GM12873 (cell line): ENCODE data around the gene GBX1.
A peak's percentile ranks its signal among the peaks of the same experiment; 100 is the strongest.

ENCODE experiments used
- TF ChIP-seq, protein P1 (sequence below): IDR thresholded peaks from 2 replicates; pipeline ENCODE4 v1.5.1; 2012; ENCODE audit warnings: low read depth, mild to moderate bottlenecking, moderate library complexity, low read length, control low read depth; ENCODE audit not compliant: insufficient read depth; ENCODE audit errors: missing control alignments

GBX1 gene

DNA sequence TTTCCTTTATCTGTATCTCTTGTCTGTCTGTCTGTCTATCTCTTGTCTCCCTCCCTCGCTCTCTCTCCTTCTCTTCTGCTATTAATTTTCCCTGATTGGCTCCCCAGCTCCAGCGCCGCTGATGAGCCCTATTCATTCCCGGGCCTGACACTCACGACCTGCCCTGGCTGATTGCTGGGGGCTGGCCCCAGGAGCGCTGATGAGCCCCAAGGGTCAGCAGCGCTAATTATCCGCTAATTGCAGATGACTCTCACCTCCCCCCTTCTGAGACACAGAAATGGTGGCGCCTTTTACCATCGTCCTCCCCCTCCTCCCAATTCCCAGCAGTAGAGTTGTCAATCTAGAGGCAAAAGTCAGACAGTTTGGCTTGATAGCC lies 1.3 kb upstream of the GBX1 start:
- TF ChIP-seq, protein P1, sequence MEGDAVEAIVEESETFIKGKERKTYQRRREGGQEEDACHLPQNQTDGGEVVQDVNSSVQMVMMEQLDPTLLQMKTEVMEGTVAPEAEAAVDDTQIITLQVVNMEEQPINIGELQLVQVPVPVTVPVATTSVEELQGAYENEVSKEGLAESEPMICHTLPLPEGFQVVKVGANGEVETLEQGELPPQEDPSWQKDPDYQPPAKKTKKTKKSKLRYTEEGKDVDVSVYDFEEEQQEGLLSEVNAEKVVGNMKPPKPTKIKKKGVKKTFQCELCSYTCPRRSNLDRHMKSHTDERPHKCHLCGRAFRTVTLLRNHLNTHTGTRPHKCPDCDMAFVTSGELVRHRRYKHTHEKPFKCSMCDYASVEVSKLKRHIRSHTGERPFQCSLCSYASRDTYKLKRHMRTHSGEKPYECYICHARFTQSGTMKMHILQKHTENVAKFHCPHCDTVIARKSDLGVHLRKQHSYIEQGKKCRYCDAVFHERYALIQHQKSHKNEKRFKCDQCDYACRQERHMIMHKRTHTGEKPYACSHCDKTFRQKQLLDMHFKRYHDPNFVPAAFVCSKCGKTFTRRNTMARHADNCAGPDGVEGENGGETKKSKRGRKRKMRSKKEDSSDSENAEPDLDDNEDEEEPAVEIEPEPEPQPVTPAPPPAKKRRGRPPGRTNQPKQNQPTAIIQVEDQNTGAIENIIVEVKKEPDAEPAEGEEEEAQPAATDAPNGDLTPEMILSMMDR = no peak

DNA sequence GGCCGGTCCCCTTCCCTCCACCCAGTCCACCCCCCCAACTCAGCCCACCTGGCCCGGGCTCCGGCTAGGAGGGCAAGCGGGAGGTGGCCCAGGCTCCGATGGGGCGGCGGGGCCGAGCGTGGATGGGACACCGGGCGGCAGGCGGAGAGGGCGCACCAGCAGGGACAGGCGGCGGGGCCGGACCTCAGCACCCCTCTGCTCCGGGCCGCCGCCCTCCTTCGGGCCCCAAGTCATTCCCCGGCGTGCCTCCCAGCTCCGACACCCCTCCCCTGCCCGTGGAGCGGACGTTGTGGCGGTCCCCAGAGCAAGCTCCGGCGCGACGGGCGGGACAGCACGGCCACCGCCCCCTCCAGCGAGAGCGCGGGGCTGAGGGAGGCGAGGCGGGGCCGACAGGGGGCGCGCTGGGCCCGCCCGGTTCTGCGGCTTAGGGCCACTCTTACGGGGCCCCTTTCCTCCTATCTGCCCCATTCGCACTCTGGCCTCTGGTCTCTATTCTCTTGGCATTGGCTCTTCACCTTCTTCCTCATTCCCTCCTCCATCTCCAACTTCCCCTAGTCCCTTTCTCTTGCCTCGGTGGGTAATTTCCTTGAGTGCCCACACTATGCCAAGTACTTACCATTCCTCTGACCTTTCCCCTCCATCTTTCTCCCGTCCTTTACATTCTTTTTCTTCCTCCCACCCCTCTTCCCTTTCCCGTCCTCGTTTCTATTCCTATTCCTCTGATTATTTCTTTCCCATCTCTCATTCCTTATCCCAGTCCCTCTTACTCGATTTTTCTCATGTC lies 701 bp upstream of the GBX1 start:
- TF ChIP-seq, protein P1 = peak; percentile 75

DNA sequence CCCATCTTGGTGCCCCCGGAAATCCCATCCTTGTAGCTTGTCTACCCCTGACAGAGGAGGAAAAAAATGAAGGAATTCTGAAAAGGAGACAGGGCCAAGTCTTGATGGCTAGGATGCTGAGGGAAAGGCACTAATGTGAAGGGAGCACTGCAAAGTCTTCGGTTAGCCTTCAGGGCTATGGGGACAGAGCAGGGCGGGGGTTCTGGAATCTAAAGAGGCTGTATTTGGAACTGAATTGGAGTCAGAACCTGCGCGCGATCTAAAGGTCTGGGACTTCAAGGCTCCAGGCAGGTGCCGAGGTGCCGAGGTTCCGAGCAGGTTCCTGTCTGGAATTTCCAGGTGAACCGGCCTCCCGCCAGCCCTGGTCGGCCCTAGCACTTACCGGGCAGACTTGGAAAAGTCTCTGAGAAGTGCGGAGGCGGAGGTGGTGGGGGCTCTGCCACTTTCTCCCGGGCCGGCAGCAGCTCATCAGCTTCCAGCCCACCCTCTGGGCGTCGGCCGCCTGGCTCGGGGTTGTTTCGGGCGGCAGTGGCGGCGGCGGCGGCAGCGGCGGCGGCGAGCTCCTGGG lies 781 bp downstream of the GBX1 start:
- TF ChIP-seq, protein P1 = no peak

DNA sequence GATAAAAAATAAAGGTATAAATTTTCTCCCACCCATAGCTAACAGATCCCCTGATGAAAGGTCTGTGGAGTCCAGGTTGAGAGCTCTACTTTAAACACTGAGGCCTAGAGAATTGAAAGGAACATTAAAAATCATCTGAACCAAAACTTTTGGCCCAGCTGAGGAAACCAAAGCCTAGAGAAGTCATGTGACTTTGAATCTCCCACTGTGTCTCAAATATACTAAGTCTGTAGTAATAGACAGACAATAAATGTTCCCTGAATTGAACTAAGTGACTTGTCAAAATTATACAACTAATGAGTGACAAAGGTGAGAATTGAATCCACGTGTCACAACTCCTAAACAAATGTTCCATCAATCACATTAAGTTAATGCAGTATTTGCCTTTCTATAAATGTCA lies 5.7 kb downstream of the GBX1 start:
- TF ChIP-seq, protein P1 = no peak

DNA sequence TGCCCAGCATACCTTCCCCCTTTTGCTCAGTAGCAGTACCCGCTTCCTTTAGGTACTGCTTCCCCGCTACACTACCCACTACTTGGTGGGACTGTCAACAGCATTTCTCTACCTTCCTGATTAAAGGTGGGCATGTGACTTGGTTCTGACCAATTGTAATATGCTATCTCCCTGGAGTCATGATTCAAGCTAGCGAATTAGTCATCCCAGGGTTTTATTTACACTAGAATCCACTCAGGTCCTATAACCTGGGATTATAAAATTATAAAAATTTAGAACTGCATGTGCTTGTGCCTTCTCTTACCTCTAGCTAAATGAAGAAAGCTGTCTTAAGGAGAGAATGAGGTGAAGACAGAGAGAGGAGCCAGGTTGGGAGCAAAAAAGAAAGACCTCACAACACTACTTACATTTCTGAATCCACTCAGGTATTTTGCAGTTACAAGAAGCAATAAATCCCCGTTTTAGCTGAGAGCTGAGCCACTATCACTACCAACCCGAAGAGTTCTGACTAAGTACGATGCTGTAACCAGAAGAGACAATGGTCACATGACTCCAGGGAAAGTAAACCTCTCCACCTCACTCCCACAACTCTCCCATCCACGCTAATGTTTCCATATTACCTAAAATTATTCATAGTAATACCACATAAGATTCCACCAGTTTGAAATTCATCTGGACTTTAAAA lies 9.7 kb downstream of the GBX1 start:
- TF ChIP-seq, protein P1 = no peak

DNA sequence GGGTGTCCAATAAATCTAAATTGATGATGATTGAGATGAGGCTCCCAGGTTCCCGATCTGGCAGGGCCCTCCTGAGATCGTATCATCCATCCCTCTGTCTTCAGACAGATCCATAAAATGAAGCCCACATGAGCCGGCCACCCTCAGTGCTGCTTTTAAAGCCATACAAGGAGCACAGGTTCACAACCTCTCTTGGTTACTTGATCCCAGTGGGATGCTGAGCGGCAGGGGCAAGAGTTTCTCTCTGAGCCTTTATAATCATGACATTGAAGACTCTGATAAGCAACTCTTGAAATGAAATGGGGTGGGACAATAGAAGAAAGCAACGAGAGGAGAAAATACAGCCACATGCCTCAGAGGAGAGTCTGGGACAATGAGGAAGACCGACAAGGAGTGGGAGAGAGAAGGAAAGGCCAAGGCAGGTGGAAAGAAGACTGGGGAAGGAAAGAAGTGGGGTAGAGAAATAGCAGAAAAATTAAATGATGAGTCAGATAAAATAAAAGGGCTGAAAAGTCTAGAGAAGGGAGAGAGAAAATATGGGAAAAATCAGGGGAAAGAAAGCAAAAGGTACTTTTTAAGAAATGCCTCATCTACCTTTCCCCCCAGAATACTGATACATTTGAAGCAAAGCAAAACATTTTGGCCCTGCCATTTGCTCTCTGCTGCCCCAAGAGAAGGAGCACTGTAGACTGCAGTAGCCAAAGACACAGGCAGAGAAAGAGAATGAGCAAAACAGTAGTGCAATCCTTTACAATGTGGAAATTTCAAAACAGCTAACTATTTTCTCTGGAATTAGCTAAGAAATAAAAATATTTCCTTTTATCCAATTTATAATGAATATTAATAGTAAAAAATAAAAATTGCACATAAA lies 14.6 kb downstream of the GBX1 start:
- TF ChIP-seq, protein P1 = no peak
